Endodermal cell (in vitro differentiated cells): ENCODE measurements around the gene RTL5. TPM values are rescaled to one million over a fixed set of nuclear protein-coding genes. Genes with fewer than 3 reads are reported as not detected.

Source experiments
- DNase-seq: peaks from one replicate; pipeline ENCODE4 v3.0.0-alpha.2; 2017
- H3K27ac ChIP-seq: 2 replicates; pipeline ENCODE4 v1.5.1; 2013; ENCODE audit warnings: mild to moderate bottlenecking, low read depth, low read length, moderate library complexity
- H3K27me3 ChIP-seq: 2 replicates; pipeline ENCODE4 v1.6.1; 2013; ENCODE audit warnings: mild to moderate bottlenecking, low read length, moderate library complexity; ENCODE audit not compliant: insufficient read depth, control insufficient read depth, poor library complexity, severe bottlenecking
- H3K36me3 ChIP-seq: 2 replicates; pipeline ENCODE4 v1.7.0; 2013; ENCODE audit warnings: mild to moderate bottlenecking, low read length, moderate library complexity; ENCODE audit not compliant: control insufficient read depth, insufficient read depth
- H3K4me1 ChIP-seq: one replicate; pipeline ENCODE4 v1.7.0; 2013; ENCODE audit warnings: low read length; ENCODE audit not compliant: control insufficient read depth, insufficient read depth
- H3K4me3 ChIP-seq: 2 replicates; pipeline ENCODE4 v1.5.1; 2013; ENCODE audit warnings: mild to moderate bottlenecking, low read length, moderate library complexity
- H3K9ac ChIP-seq: 2 replicates; pipeline ENCODE4 v1.6.1; 2013; ENCODE audit warnings: mild to moderate bottlenecking, low read length, moderate library complexity; ENCODE audit not compliant: poor library complexity, severe bottlenecking; ENCODE audit errors: extremely low read depth
- H3K9me3 ChIP-seq: 2 replicates; pipeline ENCODE4 v1.6.1; 2013; ENCODE audit warnings: mild to moderate bottlenecking, low read length, moderate library complexity; ENCODE audit not compliant: control insufficient read depth
- H3K27ac Mint-ChIP-seq: 2 replicates; pipeline ENCODE4 v1.8.0; 2020; ENCODE audit warnings: mixed read lengths
- H3K27me3 Mint-ChIP-seq: 2 replicates; pipeline ENCODE4 v1.8.0; 2021; ENCODE audit warnings: mild to moderate bottlenecking, mixed read lengths; ENCODE audit not compliant: insufficient read depth
- H3K36me3 Mint-ChIP-seq: 2 replicates; pipeline ENCODE4 v1.8.0; 2020; ENCODE audit warnings: low read depth, mixed read lengths
- H3K4me1 Mint-ChIP-seq: 2 replicates; pipeline ENCODE4 v1.8.0; 2020; ENCODE audit warnings: mixed read lengths
- H3K4me3 Mint-ChIP-seq: 2 replicates; pipeline ENCODE4 v1.8.0; 2020; ENCODE audit warnings: mild to moderate bottlenecking, moderate library complexity, mixed read lengths
- H3K9me3 Mint-ChIP-seq: 2 replicates; pipeline ENCODE4 v1.8.0; 2020; ENCODE audit warnings: mild to moderate bottlenecking, mixed read lengths
- whole genome bisulfite sequencing, 2 experiments: methylation state at CpG; one replicate each; pipeline versions ENCODE4 v1.1.5 to v1.1.7; 2013; ENCODE audit warnings: missing lambda C conversion rate in 2 of 2, mixed read lengths in 1 of 2; ENCODE audit not compliant: insufficient coverage in 1 of 2, insufficient read length in 1 of 2; 5-methylcytosine and 5-hydroxymethylcytosine counted together
- total RNA-seq, 2 donors: library from RNA; stranded (reverse); fragmentation: NEBNext Ultra II Directional in 1 of 2; extraction: Animal tissue kit (Norgen Biotek cat#: 25700) in 1 of 2; gene quantifications; 2 replicates in 1 of 2; 3 replicates in 1 of 2; pipeline ENCODE4 v1.2.1, GENCODE V29; 2021
- TF ChIP-seq, protein P1 (sequence below): fragments of 200-600 bp; sonication (generic); conservative IDR thresholded peaks from 2 replicates; pipeline ENCODE4 v1.5.0; 2021; ENCODE audit warnings: antibody characterized with exemption, mild to moderate bottlenecking

The RTL5 gene
- total RNA-seq, 2 donors from 2014 or later, result 8.4 to 9.9 TPM

DNA sequence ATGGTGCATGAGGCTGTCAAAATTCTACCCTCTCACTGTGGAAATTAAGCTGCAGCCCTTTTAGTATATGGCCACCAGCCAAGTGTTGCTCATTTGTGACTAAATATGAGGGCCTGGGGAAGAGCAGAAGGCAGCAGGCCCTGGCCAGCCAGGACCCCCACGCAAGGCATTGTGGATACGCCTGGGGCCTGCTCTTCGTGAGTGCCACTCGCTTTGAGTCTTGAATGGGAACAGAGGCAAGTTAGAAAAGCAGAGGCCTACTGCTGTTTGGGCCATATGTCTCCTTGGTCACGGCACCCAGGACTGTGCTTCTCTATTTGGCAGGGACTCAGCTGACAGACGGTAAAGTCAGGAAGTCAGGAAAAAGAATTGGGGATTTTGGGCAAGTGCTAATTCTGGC is 10.9 kb downstream of the RTL5 start:
- Mint-ChIP-seq H3K4me3 (no peak overlapping the region), H3K9me3 (peaks cover 46% of the 10 kb centered on the region), H3K27ac (no peak overlapping the region), H3K36me3 (peaks cover 2% of the 10 kb centered on the region), H3K27me3 (no peaks in the 10 kb centered on the region), H3K4me1 (peaks cover 25% of the 10 kb centered on the region)
- no peaks in the 10 kb centered on the region for H3K36me3 ChIP-seq
- H3K4me3 ChIP-seq, result no peak overlapping the region
- peaks cover 10% of the 10 kb centered on the region for H3K4me1 ChIP-seq
- H3K27me3 ChIP-seq, result no peaks in the 10 kb centered on the region
- H3K9ac ChIP-seq, result no peak overlapping the region
- no peak overlapping the region for H3K27ac ChIP-seq
- no peaks in the 10 kb centered on the region for H3K9me3 ChIP-seq
- peak; percentile 20 for DNase-seq
- WGBS, 2 experiments, result 92% methylated on average over 6 of the region's 6 CpGs; no CpG with 5 or more reads in 1 of the 2 experiments
- TF ChIP-seq, protein P1, sequence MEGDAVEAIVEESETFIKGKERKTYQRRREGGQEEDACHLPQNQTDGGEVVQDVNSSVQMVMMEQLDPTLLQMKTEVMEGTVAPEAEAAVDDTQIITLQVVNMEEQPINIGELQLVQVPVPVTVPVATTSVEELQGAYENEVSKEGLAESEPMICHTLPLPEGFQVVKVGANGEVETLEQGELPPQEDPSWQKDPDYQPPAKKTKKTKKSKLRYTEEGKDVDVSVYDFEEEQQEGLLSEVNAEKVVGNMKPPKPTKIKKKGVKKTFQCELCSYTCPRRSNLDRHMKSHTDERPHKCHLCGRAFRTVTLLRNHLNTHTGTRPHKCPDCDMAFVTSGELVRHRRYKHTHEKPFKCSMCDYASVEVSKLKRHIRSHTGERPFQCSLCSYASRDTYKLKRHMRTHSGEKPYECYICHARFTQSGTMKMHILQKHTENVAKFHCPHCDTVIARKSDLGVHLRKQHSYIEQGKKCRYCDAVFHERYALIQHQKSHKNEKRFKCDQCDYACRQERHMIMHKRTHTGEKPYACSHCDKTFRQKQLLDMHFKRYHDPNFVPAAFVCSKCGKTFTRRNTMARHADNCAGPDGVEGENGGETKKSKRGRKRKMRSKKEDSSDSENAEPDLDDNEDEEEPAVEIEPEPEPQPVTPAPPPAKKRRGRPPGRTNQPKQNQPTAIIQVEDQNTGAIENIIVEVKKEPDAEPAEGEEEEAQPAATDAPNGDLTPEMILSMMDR, result no peak

DNA sequence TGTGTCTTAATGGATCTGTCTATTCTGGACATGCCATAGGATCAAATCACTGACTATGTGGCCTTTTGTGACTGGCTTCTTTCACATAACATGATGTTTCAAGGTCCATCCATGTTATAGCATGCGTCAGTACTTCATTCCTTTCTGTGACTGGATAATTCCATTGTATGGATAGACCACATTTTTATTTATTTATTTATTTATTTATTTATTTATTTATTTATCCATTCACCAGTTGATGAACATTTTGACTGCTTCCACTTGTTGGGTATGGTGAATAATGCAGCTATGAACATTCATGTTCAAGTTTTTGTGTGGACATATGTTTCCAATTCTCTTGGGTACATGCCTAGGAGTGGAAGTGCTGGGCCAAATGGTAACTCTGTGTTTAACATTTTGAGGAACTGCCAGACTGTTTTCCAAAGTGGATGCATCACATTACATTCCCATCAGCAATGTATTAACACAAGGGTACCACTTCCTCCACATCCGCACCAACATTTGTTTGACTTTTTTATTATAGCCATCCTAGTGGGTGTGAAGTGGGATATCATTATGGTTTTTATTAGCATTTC is 14.0 kb downstream of the RTL5 start:
- H3K4me1 Mint-ChIP-seq, result peaks cover 22% of the 10 kb centered on the region
- no peak overlapping the region for H3K27ac Mint-ChIP-seq
- DNase-seq, result no peak
- Histone ChIP-seq H3K27me3 (no peaks in the 10 kb centered on the region), H3K4me1 (peaks cover 7% of the 10 kb centered on the region), H3K27ac (no peak overlapping the region), H3K9ac (no peak overlapping the region), H3K36me3 (no peaks in the 10 kb centered on the region), H3K4me3 (no peak overlapping the region), H3K9me3 (no peaks in the 10 kb centered on the region)
- WGBS, 2 experiments, result 80% methylated on average over 1 of the region's 2 CpGs; no CpG with 5 or more reads in 1 of the 2 experiments
- no peak overlapping the region for H3K4me3 Mint-ChIP-seq
- no peaks in the 10 kb centered on the region for H3K27me3 Mint-ChIP-seq
- TF ChIP-seq, protein P1, result no peak
- H3K36me3 Mint-ChIP-seq, result peaks cover 2% of the 10 kb centered on the region
- peaks cover 41% of the 10 kb centered on the region for H3K9me3 Mint-ChIP-seq

DNA sequence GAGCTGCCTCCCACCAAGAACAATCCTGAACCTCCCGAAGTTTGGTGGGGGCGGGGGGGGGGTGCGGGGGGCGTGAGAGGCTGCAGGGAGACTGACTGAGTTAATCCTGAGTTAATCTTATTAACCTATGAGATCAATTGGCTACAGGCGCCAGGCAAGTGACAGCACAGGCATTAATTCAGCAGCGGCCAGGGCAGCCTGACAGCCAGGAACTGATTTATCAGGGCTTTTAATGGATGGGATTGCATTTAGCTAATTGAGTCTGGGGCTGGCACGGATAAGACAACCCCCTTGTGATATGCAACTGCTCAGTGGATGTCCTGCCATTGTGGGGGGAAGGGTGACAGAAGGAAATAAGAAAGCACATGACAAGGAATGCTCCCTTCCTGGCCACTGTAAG is 16.3 kb downstream of the RTL5 start:
- no peaks in the 10 kb centered on the region for H3K36me3 ChIP-seq
- TF ChIP-seq, protein P1, result no peak
- H3K36me3 Mint-ChIP-seq, result peaks cover 2% of the 10 kb centered on the region
- H3K27ac Mint-ChIP-seq, result peak overlapping the region; percentile 86
- H3K4me1 Mint-ChIP-seq, result peaks cover 23% of the 10 kb centered on the region
- no peak overlapping the region for H3K27ac ChIP-seq
- peaks cover 5% of the 10 kb centered on the region for H3K4me1 ChIP-seq
- H3K9me3 Mint-ChIP-seq, result peaks cover 54% of the 10 kb centered on the region
- no peak overlapping the region for H3K4me3 ChIP-seq
- H3K4me3 Mint-ChIP-seq, result no peak overlapping the region
- peak; percentile 63 for DNase-seq
- no peaks in the 10 kb centered on the region for H3K27me3 ChIP-seq
- H3K9ac ChIP-seq, result no peak overlapping the region
- no peaks in the 10 kb centered on the region for H3K9me3 ChIP-seq
- 4 to 60% methylated on average over 1 to 5 of the region's 7 CpGs for WGBS, 2 experiments
- H3K27me3 Mint-ChIP-seq, result no peaks in the 10 kb centered on the region
